Limb (tissue), 2 donors: Measurements from ENCODE around the gene ARHGDIB.

Source experiments
- DNase-seq, 2 donors: peaks; one replicate each; pipeline ENCODE4 v3.0.0-alpha.2; 2016; ENCODE audit errors: extremely low spot score in 2 of 2

The ARHGDIB gene

DNA sequence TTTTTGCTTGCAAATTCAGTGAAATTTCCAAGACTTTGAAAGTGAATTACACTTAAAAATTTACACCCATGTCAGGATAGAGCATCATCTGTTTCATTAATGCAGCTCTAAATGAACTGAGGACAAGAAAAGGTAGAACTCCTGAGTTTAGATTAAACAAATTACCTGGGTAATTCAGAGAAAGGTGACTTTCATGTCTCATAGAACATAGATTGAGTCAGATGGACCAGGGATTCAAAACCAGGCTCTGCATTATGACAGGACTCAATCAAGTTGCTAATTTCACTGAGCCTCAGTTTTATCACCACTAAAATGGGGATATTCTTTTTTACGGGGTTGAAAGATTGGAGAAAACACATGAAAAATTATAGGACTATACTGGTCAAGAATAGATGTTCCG is 4.5 kb downstream of the ARHGDIB start:
- DNase-seq = no peak

DNA sequence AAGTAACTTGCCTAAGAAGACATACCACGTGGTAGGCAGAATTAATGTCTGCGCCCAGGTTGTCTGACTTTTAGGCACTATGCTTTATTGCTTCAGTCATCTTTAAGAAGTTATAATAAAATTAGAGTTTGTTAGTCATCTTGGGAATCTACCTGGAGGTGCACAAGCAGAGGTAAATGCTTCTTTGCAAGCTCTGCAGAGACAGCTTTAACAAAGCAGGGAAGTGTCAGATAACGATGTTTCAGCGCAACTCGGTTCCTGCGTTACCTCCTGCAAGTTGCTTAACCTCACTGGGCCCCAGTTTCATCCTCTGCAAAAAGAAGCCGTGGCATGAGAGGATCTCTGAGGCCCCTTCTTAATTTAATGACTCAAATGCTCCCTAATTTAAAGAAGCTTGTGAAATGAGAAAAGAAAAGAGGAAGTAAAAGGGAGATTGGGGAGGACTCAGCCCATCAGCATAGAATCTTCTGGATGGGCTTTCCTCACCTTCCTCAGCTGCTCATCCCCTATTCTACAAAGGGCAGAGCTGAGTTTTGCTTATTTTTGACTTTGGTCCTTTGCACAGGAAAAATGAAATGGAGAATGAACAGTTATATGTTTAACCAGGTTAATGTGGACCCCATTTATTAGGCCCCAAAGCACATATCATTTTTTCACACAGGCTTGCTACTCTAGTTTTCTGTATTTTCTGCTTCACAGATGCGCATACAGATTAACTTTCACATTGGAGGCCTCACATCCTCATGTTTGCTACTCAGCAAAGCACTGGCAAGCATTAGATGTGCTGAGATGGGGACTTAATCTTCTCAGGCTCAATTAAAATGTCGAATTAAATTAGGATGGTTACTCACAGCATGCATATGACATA is 5.1 kb downstream of the ARHGDIB start:
- no peak for DNase-seq

- DNase-seq = no peak
These were observed 7.1 kb downstream of the ARHGDIB start for GRCh38 chr12:14954269-14954668.

- DNase-seq = no peak
These were observed 7.6 kb downstream of the ARHGDIB start for GRCh38 chr12:14953752-14954151.

GRCh38 chr12:14952299-14952921 is 9.0 kb downstream of the ARHGDIB start:
- DNase-seq = peak in 1 of 2 donors; percentile 54

- no peak for DNase-seq
These were observed 9.6 kb downstream of the ARHGDIB start for GRCh38 chr12:14951851-14952250.

GRCh38 chr12:14950982-14951746 is 10.2 kb downstream of the ARHGDIB start:
- DNase-seq = no peak

DNA sequence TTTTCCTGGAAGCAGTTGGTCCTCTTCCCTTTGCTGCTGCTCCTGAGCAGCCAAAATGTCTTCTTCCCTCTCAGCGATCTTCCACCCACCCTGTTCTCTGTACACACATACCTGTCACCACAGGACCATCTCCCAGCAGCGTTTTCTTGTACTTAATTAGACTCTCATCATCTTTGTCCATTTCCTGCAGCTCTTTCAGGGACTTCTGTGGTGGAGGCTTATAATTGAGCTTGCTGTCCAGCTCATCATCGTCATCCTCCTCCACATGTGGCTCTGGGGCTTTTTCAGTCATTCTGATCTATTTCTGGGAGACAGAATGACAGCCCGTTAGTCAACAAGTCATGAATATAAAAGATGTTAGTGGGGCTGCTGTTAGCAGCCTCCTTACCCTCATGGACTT is 11.0 kb downstream of the ARHGDIB start:
- DNase-seq = no peak

DNA sequence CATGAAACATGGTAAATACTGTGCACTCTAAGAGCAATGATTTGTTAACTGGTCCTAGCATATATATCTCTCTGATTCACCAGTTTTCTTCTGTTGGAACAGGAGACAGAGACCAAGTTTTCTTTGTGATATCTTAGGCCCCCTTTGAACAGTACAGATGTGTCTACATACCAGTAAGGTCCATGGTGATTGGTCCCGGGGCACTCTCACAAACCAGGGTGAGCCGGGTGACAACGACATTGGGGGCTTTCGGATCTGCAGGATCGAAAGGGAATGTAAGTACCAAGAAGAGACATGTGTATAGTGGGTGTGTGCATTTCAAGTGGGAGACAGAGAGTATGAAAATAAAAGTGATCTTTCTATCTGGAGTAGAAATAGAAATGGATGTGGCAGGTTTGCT is 11.8 kb downstream of the ARHGDIB start:
- DNase-seq = no peak

DNA sequence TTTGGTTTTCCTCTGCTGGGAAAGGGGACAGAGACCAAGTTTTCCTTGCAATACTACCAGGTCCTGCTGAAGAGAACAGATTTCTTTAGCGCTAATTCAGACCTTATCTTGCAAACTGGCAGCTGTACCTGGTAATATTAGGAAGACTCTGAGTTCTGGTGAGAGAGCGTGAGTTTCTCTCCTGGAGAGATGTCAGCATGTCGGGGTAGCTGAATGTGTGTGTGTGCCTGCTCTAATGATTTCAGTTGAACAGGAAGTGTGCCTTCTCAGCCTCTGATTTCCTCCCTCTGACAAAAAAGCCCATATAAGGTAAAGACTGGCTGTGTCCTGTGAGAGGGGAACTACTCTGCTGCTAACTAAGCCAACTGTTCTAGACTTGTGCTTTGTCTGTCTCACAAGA is 12.7 kb downstream of the ARHGDIB start:
- peak in 1 of 2 donors; percentile 73 for DNase-seq

GRCh38 chr12:14946861-14947260 is 14.5 kb downstream of the ARHGDIB start:
- no peak for DNase-seq

DNA sequence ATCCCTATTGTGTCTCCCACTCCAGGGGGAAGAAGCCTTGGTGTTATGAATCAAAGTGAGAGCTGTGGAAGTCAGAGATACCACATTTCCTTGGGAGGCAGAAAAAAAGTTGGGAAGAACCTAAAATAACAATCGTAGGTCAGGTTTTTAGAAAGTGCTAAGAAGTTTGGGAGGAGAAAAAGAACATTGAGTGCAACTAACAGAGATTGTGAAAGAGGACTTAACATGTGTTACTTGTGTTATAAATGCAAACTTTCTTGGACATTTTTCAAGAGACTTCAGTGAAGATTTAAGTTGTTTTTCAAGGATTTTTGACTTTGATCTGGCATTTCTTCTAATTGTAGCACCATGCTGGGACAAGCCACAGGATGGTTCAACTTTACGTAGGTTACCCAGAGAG is 15.2 kb downstream of the ARHGDIB start:
- no peak for DNase-seq

DNA sequence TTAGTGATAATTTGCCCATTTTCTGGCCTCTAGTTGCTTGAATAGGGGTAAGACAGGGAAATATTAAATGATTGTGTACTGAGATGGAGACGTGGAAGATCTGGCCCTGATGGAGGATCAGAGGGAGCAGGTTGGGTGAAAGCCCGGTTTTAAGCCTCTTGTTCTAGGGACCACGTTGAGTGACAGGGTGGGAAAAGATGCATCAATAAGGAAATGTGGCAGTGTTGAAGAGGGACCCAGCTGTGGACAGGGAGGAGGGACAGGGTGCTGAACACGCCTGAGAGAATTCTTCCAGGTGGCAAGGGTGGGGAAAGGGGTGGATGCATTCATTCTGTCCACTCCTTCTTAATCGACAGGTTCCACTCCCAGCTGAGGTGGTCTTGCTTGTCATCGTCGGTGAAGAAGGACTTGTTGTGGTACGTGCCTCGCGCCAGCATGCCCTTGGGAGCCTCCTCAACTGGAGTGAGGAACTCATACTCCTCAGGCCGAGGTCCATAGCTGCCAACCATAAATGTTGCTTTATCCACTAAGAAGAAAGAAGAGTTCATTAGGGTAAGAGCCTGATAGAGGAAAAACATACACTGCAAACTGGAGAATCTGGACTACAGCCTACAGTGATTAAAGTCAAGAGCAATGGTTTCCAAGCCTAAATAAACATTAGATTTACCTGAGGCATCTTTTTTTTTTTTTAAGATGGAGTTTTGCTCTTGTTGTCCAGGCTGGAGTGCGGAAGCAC is 19.0 kb downstream of the ARHGDIB start:
- DNase-seq = no peak

GRCh38 chr12:14941369-14941768 is 20.0 kb downstream of the ARHGDIB start:
- DNase-seq = no peak

- DNase-seq = no peak
These were observed 23.1 kb downstream of the ARHGDIB start, which contains the start of gene ERP27 for GRCh38 chr12:14938301-14938700. Gene ERP27, minus strand, starts transcription at chr12:14938537. Its CDS starts 29 bp downstream, at chr12:14938508.

DNA sequence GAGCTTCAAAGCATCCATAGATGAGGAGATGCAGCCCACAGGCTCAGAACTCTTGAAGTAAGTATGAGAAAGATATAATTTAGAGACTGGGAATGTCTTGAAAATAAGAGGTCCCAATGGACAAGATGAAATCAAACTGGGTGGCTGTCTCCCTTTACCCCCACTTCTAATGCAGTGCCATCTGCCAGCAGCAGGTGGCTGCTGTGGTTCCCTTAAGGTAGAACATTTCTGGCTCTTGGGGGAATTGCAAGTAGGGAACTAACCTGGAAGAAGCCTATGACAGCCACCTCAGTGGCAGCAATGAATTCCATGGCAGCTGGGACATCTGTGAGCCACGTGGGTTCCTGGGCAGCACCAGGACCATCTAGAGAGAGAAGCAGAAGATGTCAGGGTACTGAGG is 23.7 kb downstream of the ARHGDIB start:
- DNase-seq = no peak

DNA sequence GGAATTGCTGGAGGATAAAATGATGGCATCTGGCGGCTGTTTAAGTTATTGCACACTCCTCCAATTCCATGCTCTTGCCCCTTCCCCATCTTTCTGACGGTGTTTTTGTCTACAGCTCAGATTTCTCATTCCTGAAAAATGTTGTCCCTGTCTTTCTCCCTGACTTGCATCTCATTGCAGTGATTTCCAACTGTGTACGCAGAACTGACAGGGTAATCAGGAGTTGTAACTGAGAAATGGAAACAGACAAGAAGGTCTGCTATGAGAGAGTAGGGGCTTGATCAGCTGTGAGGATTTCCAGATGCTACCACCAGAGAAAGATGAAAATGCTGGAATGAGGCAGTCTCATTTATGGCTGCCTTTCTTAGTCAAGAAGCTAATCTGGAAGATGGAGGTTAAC is 24.4 kb downstream of the ARHGDIB start:
- no peak for DNase-seq

DNA sequence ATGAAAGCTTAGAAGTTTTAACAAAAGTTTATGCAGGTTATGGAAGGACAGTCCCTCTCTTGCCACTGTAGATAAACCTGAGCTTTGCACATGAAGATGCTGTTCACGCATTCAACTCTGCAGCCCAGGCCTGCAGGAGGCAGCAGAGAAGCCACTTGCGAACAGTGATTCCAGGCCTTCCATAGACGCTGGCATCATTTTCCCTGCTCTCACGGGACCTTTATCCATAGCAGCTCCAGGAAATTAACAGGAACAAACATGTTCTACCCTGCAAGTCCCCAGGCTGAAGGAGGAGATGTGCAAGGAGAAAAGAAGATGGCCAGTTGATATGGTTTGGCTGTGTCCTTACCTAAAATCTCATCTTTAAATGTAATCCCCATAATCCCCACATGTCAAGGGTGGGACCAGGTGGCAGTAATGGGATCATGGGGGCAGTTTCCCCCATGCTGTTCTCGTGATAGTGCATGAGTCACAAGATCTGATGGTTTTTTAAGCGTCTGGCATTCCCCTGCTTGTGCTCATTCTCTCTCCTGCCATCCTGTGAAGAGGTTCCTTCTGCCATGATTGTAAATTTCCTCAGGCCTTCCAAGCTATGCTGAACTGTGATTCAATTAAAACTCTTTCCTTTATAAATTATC is 25.1 kb downstream of the ARHGDIB start:
- DNase-seq = no peak

GRCh38 chr12:14935031-14935430 is 26.4 kb downstream of the ARHGDIB start:
- no peak for DNase-seq

DNA sequence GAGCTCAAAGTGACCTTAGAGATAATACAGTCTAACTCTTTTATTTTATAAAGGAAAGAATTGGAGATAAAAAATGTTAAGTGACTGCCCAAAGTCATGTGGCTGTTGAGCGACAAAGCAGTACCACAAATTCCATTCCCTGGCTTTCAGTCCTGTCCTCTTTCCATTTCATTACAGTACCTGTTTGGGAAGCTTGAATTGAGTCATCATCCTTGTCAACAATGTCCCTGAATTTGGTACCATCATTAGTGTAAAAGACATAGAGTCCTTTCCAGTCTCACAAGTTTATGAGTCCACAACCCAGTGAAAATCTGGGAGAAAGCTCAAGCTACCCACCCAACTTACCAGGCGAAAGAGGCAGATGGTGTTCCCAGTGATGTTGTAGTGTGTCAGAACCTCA is 26.9 kb downstream of the ARHGDIB start:
- DNase-seq = no peak
